ENCODE measurements around the gene SMYD3.

Gene SMYD3

GRCh38 chr1:246166841-246167240 is 340.2 kb downstream of the SMYD3 start:
- no peak for DNase-seq (ENCODE audit: low read depth, low spot score)
- no peaks in the 10 kb centered on the region for H3K9me3 ChIP-seq (ENCODE audit: insufficient read depth, low read length)
- H3K36me3 ChIP-seq (ENCODE audit: insufficient read depth, insufficient read length, low read length), result no peaks in the 10 kb centered on the region
- H3K4me3 ChIP-seq (ENCODE audit: insufficient read length, low read depth), result no peak overlapping the region
- no peak for TF ChIP-seq SUZ12 (IDR thresholded peaks at IDR 0.05; ENCODE audit: extremely low read depth, insufficient read depth, insufficient read length)
- TF ChIP-seq ZNF274 (IDR thresholded peaks at IDR 0.05; ENCODE audit: low read depth, low read length), result no peak
- no peak for TF ChIP-seq YY1 (IDR thresholded peaks at IDR 0.05; ENCODE audit: insufficient read depth, insufficient read length)
- no peaks in the 10 kb centered on the region for H3K4me1 ChIP-seq (ENCODE audit: insufficient read depth, insufficient read length)
- H3K27me3 ChIP-seq (ENCODE audit: insufficient read depth, insufficient read length), result no peaks in the 10 kb centered on the region
- H3K9ac ChIP-seq (ENCODE audit: insufficient read length, low read depth), result no peak overlapping the region

DNA sequence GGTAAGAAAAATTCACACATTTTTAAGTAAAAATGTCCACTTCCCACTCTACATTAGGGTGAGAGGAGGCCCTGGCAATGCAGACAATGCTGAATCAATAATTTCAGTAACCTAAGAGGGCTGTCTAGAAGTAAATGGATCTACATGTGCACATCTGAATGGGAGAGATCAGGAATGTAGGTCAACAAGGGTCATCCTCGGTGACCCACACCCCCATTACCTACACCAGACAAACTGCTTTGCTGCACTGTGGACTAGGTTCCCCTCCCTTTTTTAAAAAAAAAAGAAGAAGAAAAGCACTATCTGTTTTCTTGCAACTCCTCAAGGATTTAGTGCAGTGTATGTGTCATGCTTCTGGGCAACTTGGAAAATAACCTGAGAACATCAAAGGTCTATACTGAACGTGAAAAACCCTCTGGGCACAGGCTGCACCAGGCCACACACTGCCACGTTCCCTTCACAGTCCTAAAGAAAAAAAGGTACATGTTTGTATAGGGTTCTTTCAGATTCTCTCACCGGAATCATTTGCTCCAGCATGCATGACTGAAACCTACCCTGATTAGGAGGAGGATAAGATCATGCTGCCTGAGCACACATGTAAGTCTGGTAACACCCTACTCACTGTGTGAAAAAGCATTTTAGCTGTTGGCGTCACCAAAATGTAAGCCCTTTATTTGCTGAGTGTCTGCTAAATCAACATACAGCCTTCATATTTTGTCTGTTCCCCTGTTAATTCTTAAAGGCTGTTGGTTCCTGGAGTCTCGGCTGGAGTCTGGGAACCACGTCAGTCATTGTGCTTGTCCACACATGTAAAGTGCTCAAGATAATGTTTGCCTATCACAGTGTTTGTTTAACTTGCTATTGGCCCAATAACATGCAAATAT is 341.0 kb downstream of the SMYD3 start:
- no peaks in the 10 kb centered on the region for H3K36me3 ChIP-seq (ENCODE audit: insufficient read depth, insufficient read length, low read length)

DNA sequence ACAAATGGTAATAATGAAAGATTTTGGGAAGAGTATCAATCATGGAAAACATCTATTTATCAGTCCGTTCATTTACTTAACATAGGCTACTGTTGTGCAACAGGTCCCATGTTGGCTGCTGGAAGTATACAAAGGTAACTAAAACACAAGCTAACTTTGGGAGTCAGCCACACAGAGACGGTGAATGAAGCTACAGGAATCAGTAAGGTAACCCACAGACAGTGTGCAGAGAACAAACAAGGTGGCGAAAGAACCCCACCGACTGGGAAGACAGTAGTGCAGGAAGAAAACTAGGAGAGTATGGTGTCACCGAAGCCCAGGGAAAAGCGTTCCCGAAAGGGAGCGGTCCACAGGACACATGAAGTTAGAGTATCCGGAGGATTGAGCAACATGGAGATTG is 342.3 kb downstream of the SMYD3 start:
- H3K4me3 ChIP-seq (ENCODE audit: insufficient read length, low read depth), result no peak overlapping the region
- H3K9ac ChIP-seq (ENCODE audit: insufficient read length, low read depth), result no peak overlapping the region
- no peaks in the 10 kb centered on the region for H3K4me1 ChIP-seq (ENCODE audit: insufficient read depth, insufficient read length)
- H3K36me3 ChIP-seq (ENCODE audit: insufficient read depth, insufficient read length, low read length), result no peaks in the 10 kb centered on the region
- H3K9me3 ChIP-seq (ENCODE audit: insufficient read depth, low read length), result no peaks in the 10 kb centered on the region
- TF ChIP-seq SUZ12 (IDR thresholded peaks at IDR 0.05; ENCODE audit: extremely low read depth, insufficient read depth, insufficient read length), result no peak
- DNase-seq (ENCODE audit: low read depth, low spot score), result no peak
- H3K27me3 ChIP-seq (ENCODE audit: insufficient read depth, insufficient read length), result no peaks in the 10 kb centered on the region

More for the DNA sequence above, 341.0 kb downstream of the SMYD3 start:
- Histone ChIP-seq H3K27me3 (ENCODE audit: insufficient read depth, insufficient read length) (no peaks in the 10 kb centered on the region), H3K9me3 (ENCODE audit: insufficient read depth, low read length) (no peaks in the 10 kb centered on the region), H3K9ac (ENCODE audit: insufficient read length, low read depth) (no peak overlapping the region), H3K4me1 (ENCODE audit: insufficient read depth, insufficient read length) (no peaks in the 10 kb centered on the region), H3K4me3 (ENCODE audit: insufficient read length, low read depth) (no peak overlapping the region)
- TF ChIP-seq SUZ12 (IDR thresholded peaks at IDR 0.05; ENCODE audit: extremely low read depth, insufficient read depth, insufficient read length) (no peak), ZNF274 (IDR thresholded peaks at IDR 0.05; ENCODE audit: low read depth, low read length) (no peak), YY1 (IDR thresholded peaks at IDR 0.05; ENCODE audit: insufficient read depth, insufficient read length) (no peak)
- DNase-seq (ENCODE audit: low read depth, low spot score), result no peak

- TF ChIP-seq SUZ12 (IDR thresholded peaks at IDR 0.05; ENCODE audit: extremely low read depth, insufficient read depth, insufficient read length), result no peak
- no peak for TF ChIP-seq ZNF274 (IDR thresholded peaks at IDR 0.05; ENCODE audit: low read depth, low read length)
- TF ChIP-seq YY1 (IDR thresholded peaks at IDR 0.05; ENCODE audit: insufficient read depth, insufficient read length), result no peak
- DNase-seq (ENCODE audit: low read depth, low spot score), result no peak
- Histone ChIP-seq H3K4me1 (ENCODE audit: insufficient read depth, insufficient read length) (no peaks in the 10 kb centered on the region), H3K9me3 (ENCODE audit: insufficient read depth, low read length) (no peaks in the 10 kb centered on the region), H3K36me3 (ENCODE audit: insufficient read depth, insufficient read length, low read length) (no peaks in the 10 kb centered on the region), H3K9ac (ENCODE audit: insufficient read length, low read depth) (no peak overlapping the region), H3K27me3 (ENCODE audit: insufficient read depth, insufficient read length) (no peaks in the 10 kb centered on the region), H3K4me3 (ENCODE audit: insufficient read length, low read depth) (no peak overlapping the region)
Measured at GRCh38 chr1:246162560-246162959, 344.5 kb downstream of the SMYD3 start.

GRCh38 chr1:246161626-246162025 is 345.5 kb downstream of the SMYD3 start:
- DNase-seq (ENCODE audit: low read depth, low spot score), result no peak
- no peaks in the 10 kb centered on the region for H3K4me1 ChIP-seq (ENCODE audit: insufficient read depth, insufficient read length)

DNA sequence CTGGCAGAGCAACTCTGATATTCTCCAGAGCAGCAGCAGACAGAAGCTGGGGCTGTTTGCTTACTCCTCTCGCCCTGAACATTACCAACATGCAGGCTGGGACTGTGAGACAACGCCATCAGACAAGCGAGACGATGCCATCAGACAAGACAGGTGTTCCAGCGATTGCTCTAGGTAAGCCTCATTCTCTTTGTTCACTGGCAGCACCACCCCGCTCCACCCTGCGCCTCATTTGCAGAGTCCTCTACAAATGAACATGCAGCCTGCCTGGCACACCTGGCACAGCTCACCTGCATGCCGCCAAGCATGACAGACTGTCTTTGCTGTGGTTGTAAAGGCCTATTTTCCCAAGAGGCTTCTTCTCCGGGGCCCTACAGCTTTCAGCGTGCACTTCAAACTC is 346.2 kb downstream of the SMYD3 start:
- Histone ChIP-seq H3K4me1 (ENCODE audit: insufficient read depth, insufficient read length) (no peaks in the 10 kb centered on the region), H3K27me3 (ENCODE audit: insufficient read depth, insufficient read length) (no peaks in the 10 kb centered on the region), H3K9me3 (ENCODE audit: insufficient read depth, low read length) (no peaks in the 10 kb centered on the region), H3K36me3 (ENCODE audit: insufficient read depth, insufficient read length, low read length) (no peaks in the 10 kb centered on the region), H3K4me3 (ENCODE audit: insufficient read length, low read depth) (no peak overlapping the region), H3K9ac (ENCODE audit: insufficient read length, low read depth) (no peak overlapping the region)
- no peak for TF ChIP-seq ZNF274 (IDR thresholded peaks at IDR 0.05; ENCODE audit: low read depth, low read length)
- no peak for TF ChIP-seq SUZ12 (IDR thresholded peaks at IDR 0.05; ENCODE audit: extremely low read depth, insufficient read depth, insufficient read length)
- no peak for TF ChIP-seq YY1 (IDR thresholded peaks at IDR 0.05; ENCODE audit: insufficient read depth, insufficient read length)
- no peak for DNase-seq (ENCODE audit: low read depth, low spot score)

More at GRCh38 chr1:246161626-246162025, 345.5 kb downstream of the SMYD3 start:
- Histone ChIP-seq H3K9ac (ENCODE audit: insufficient read length, low read depth) (no peak overlapping the region), H3K9me3 (ENCODE audit: insufficient read depth, low read length) (no peaks in the 10 kb centered on the region), H3K36me3 (ENCODE audit: insufficient read depth, insufficient read length, low read length) (no peaks in the 10 kb centered on the region), H3K27me3 (ENCODE audit: insufficient read depth, insufficient read length) (no peaks in the 10 kb centered on the region), H3K4me3 (ENCODE audit: insufficient read length, low read depth) (no peak overlapping the region)
- TF ChIP-seq SUZ12 (IDR thresholded peaks at IDR 0.05; ENCODE audit: extremely low read depth, insufficient read depth, insufficient read length), result no peak
- TF ChIP-seq YY1 (IDR thresholded peaks at IDR 0.05; ENCODE audit: insufficient read depth, insufficient read length), result no peak
- no peak for TF ChIP-seq ZNF274 (IDR thresholded peaks at IDR 0.05; ENCODE audit: low read depth, low read length)

- no peak overlapping the region for H3K4me3 ChIP-seq (ENCODE audit: insufficient read length, low read depth)
- no peak for TF ChIP-seq SUZ12 (IDR thresholded peaks at IDR 0.05; ENCODE audit: extremely low read depth, insufficient read depth, insufficient read length)
- H3K27me3 ChIP-seq (ENCODE audit: insufficient read depth, insufficient read length), result no peaks in the 10 kb centered on the region
- no peaks in the 10 kb centered on the region for H3K9me3 ChIP-seq (ENCODE audit: insufficient read depth, low read length)
- no peak for DNase-seq (ENCODE audit: low read depth, low spot score)
- H3K36me3 ChIP-seq (ENCODE audit: insufficient read depth, insufficient read length, low read length), result no peaks in the 10 kb centered on the region
- no peak overlapping the region for H3K9ac ChIP-seq (ENCODE audit: insufficient read length, low read depth)
- H3K4me1 ChIP-seq (ENCODE audit: insufficient read depth, insufficient read length), result no peaks in the 10 kb centered on the region
Measured at GRCh38 chr1:246160374-246160773, 346.7 kb downstream of the SMYD3 start.
